NCI-H510A treated with DMSO at 0.1 percent for 48 hours (cell line): ENCODE data around the gene BPIFA2.
A peak's percentile ranks its signal among the peaks of the same experiment; 100 is the strongest.

Experiments
- DNase-seq: peaks from one replicate; lab custom pipeline; 2025; lab: John Stamatoyannopoulos, UW

The BPIFA2 gene

DNA sequence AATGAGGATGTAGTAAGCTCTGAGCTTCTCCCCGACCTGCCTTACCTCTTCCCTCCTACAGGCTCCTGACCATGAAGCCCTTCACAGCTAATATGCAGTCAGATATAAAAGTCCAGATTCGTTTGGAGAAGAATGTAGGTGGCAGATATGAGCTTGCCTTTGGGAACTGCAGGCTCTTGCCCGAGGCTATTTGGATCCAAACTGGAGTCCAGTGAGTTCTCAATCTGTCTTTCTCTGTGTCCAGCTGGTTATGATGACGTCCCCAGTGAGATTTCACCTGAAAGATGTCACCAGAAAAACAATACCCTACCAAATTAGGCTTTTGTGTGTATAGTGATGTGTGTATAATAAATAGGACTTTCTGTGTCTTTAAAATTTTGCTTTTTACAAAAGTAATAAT lies 34.5 kb downstream of the BPIFA2 start:
- no peak for DNase-seq

DNA sequence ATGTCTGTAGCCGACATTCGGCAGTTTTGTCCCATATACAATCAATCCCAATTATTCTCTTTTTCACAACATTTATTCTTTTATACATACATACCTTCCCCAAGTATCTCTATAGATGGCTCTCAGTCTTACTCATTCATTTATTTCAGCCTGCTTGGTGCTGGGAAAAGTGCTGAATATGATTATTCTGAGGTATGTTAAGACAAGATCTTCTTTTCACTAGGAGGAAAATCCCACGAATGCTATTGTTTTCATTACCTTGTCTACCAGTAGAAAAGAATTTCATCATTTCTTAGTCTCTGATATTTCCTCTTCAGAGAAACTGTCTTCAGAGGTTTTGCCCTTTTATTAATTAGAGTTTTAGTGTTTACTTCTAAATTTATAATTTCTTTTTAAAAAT lies 35.5 kb downstream of the BPIFA2 start:
- DNase-seq, result no peak

DNA sequence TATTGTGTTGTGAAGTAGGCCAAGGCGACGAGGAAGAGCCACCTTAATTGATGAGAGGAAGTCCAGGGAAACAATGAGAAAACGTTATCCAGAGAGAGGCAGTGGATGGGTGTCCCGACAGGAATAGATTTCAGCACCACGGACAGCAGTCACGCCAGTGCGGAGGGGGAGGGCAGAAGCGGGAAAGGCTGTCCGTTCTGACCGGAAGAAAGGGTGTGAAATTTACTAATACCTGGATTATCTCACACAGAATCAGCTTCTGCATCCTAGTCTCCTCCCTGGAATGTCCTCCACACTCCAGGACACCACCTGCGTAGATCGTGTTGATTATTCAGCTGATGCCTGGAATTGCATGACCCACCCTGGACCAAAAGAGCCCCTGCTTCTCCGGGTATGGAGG lies 41.8 kb downstream of the BPIFA2 start:
- no peak for DNase-seq

DNA sequence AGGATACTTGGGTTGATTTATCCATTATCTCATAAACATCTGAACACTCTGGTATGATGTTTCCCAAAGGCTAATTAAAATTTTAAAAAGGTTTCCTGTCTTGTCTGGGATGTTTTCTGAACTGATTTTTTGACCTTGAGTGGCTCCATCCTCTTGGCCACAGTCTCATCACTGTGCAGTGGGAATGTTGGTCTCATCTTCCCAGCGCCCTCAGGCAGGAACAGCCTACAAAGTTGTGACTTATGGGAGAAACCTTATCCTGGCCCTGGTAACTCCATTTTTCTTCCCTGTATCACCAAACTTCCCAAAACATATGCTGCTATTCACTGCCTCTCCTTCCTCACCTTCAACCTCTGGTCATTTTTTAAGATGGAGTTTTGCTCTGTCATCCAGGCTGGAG lies 42.4 kb downstream of the BPIFA2 start:
- DNase-seq, result no peak

DNA sequence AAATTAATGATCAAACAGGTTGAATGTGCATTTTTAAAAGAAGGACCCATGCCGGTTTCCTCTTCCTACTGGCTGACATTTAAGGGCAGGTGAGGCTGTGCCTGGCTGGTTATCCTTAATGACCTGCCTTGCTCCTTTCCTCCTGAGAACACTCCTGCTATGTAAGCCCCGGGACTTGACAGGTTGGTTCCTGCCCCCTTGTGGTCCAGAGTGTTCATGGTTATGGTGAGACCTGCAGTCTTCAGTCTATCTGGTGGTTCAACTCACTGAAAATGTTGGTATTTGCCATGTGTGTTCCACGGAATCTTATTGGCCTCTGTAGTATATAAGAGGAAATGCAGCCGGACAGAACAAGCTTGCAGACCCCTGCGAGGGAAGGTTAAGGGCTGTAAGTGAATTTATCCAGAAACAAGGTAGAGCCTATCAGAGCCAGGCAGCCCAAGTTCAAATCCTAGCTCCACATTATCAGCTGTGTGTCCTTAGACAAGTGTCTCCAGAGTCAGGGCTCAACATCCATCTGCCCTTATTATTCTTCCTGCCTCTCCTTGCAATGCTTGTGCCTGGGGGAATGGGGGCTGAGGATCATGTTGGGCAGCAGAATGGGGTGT lies 44.0 kb downstream of the BPIFA2 start:
- DNase-seq, result peak; percentile 69

DNA sequence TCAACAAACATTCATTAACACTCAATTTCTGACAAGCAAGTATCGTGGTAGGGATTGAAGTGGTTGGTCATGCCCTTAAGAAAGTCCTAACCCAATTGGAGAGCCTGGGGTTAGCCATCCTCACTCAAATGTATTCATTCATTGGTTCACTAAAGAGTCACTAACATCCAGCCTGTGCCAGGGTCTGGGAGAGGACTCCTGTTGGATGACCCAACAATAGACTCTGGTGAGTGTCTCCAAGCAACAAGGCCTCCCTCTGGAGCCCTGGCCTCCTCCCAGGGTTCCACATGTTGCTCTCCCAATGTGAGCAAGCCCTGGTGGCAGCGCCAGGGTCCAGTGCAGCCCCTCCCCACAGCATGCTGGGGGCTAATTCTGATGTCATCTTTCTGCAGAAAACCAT lies 49.1 kb downstream of the BPIFA2 start, which contains the start of gene BPIFA3:
Gene BPIFA3 (plus strand): TSS at position 301 of the 400 bp plus-strand sequence. CDS start 185 bp downstream, outside the sequence.
- no peak for DNase-seq

DNA sequence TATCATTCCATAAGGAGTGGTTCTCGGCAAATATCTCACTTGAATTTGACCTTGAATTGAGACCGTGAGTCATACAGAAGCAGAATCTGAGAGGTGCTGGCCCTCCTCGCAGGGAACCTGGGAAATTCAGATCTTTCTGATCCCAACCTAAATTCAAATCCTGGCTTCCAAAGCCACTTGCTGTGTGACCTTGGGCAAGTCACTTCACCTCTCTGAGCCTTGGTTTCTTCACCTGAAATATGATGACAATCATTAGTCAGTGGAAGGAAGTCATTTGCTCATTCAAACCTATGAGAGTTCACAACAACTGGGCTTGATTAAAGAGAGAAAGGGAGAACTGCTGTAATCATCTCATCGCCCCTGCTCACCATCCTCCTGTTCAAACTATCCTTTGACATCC lies 56.4 kb downstream of the BPIFA2 start:
- no peak for DNase-seq

DNA sequence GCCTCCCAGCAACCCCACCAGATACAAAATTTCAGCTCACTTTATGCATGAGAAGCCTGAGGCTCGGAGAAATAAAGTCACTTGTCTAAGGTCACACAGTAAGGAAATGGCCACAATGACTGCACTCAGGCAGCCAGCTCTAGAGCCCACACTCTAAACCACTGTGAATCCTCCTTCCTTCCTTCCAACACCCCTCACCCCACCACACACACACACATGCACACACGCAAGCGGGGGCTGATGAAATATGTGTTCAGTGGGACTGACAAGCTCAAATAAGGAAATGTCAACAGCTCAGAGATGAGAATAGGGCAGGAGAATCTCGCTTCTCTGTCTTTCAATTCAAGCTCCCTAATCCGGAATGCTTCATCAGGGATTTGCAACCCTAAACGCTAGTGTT lies 61.9 kb downstream of the BPIFA2 start:
- no peak for DNase-seq
